ENCODE measurements around the gene SLC13A3.

The SLC13A3 gene

GRCh38 chr20:46607849-46608497, 43.3 kb downstream of the SLC13A3 start:
- TF ChIP-seq CTCF (IDR thresholded peaks at IDR 0.05; ENCODE audit: low read length, missing control alignments) = no peak
- DNase-seq (ENCODE audit: low read depth) = no peak
- H3K4me3 ChIP-seq (replicated peaks; ENCODE audit: low read depth, low read length) = no peak overlapping the region

GRCh38 chr20:46607191-46607848, 43.9 kb downstream of the SLC13A3 start:
- no peak overlapping the region for H3K4me3 ChIP-seq (replicated peaks; ENCODE audit: low read depth, low read length)
- no peak for DNase-seq (ENCODE audit: low read depth)
- TF ChIP-seq CTCF (IDR thresholded peaks at IDR 0.05; ENCODE audit: low read length, missing control alignments) = no peak

GRCh38 chr20:46606817-46607190, 44.5 kb downstream of the SLC13A3 start:
- H3K4me3 ChIP-seq (replicated peaks; ENCODE audit: low read depth, low read length) = no peak overlapping the region
- TF ChIP-seq CTCF (IDR thresholded peaks at IDR 0.05; ENCODE audit: low read length, missing control alignments) = no peak
- DNase-seq (ENCODE audit: low read depth) = no peak

GRCh38 chr20:46605978-46606816, 45.1 kb downstream of the SLC13A3 start:
- DNase-seq (ENCODE audit: low read depth) = no peak
- no peak overlapping the region for H3K4me3 ChIP-seq (replicated peaks; ENCODE audit: low read depth, low read length)
- no peak for TF ChIP-seq CTCF (IDR thresholded peaks at IDR 0.05; ENCODE audit: low read length, missing control alignments)

GRCh38 chr20:46605181-46605580, 46.1 kb downstream of the SLC13A3 start:
- no peak for TF ChIP-seq CTCF (IDR thresholded peaks at IDR 0.05; ENCODE audit: low read length, missing control alignments)
- H3K4me3 ChIP-seq (replicated peaks; ENCODE audit: low read depth, low read length) = no peak overlapping the region
- DNase-seq (ENCODE audit: low read depth) = no peak

- no peak for DNase-seq (ENCODE audit: low read depth)
These were observed 46.6 kb downstream of the SLC13A3 start for GRCh38 chr20:46604551-46605133.

More at GRCh38 chr20:46604551-46605133, 46.6 kb downstream of the SLC13A3 start:
- H3K4me3 ChIP-seq (replicated peaks; ENCODE audit: low read depth, low read length) = no peak overlapping the region
- TF ChIP-seq CTCF (IDR thresholded peaks at IDR 0.05; ENCODE audit: low read length, missing control alignments) = no peak

All from fibroblast of pulmonary artery (primary cell).